Measurements from ENCODE around the gene C10orf90.

Gene C10orf90

DNA sequence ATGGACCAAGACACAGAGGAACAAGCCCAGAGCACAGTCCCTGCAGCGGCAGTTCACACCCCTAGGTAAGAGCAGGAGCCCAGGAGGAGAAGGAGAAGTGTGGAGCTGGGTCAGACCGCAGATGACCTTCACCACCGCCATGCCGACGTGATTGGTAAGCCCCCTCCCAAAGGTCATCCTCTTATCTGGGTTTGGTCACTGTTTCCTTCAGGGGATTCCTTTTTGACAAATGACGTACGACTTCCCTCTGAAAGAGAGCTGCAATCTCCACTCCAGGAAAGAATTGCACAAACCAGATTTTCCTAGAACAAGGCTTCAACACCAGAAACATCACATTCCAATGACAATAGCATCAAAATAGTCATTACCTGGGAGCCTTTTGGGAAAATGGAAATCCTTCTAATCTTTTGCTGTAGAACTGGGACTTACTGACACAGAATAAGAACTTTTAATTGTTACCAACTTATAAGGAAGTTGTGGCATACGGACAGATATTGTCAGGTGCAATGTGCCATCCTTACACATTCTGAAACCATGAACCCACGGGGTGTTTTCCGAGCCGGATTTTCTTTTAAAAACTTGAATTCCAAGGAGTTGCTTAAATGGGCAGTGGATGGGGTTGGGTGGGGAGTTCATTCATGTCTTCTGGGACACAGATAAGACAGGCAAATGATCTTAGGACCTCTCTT, 261.4 kb downstream of the C10orf90 start:
- Histone ChIP-seq H3K4me1 (ENCODE audit: insufficient read depth, poor library complexity, severe bottlenecking) (no peaks in the 10 kb centered on the region), H3K4me3 (ENCODE audit: severe bottlenecking) (no peak overlapping the region), H3K27ac (ENCODE audit: poor library complexity, severe bottlenecking) (no peak overlapping the region), H3K9me3 (ENCODE audit: severe bottlenecking) (no peaks in the 10 kb centered on the region), H3K36me3 (ENCODE audit: low read depth) (no peaks in the 10 kb centered on the region), H3K27me3 (ENCODE audit: insufficient read depth, poor library complexity, severe bottlenecking) (no peaks in the 10 kb centered on the region)
- no peak for ATAC-seq (ENCODE audit: low read depth)
- TF ChIP-seq, protein P1, sequence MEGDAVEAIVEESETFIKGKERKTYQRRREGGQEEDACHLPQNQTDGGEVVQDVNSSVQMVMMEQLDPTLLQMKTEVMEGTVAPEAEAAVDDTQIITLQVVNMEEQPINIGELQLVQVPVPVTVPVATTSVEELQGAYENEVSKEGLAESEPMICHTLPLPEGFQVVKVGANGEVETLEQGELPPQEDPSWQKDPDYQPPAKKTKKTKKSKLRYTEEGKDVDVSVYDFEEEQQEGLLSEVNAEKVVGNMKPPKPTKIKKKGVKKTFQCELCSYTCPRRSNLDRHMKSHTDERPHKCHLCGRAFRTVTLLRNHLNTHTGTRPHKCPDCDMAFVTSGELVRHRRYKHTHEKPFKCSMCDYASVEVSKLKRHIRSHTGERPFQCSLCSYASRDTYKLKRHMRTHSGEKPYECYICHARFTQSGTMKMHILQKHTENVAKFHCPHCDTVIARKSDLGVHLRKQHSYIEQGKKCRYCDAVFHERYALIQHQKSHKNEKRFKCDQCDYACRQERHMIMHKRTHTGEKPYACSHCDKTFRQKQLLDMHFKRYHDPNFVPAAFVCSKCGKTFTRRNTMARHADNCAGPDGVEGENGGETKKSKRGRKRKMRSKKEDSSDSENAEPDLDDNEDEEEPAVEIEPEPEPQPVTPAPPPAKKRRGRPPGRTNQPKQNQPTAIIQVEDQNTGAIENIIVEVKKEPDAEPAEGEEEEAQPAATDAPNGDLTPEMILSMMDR (IDR thresholded peaks at IDR 0.05; ENCODE audit: poor library complexity, severe bottlenecking): no peak
- DNase-seq (ENCODE audit: low spot score): no peak

DNA sequence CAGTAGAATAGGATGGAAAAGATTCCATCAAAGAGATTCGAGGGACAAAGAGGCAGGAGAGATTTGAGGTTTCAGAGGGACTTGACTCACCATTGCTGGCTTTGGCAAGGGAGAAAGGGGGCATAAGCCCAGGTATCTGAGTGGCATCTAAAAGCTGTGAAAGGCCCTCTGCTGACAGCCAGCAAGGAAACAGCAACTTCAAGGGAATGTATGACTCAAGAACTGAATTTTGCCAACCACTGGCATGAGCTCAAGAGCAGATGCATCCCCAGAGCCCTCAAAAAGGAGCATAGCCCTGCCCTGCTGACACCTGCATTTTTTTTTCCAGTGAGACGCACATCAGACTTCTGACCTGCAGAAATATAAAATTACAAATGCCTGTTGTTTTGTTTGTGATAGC, 262.7 kb downstream of the C10orf90 start:
- no peak overlapping the region for H3K4me3 ChIP-seq (ENCODE audit: severe bottlenecking)
- H3K36me3 ChIP-seq (ENCODE audit: low read depth): no peaks in the 10 kb centered on the region
- no peaks in the 10 kb centered on the region for H3K4me1 ChIP-seq (ENCODE audit: insufficient read depth, poor library complexity, severe bottlenecking)
- H3K9me3 ChIP-seq (ENCODE audit: severe bottlenecking): no peaks in the 10 kb centered on the region
- H3K27ac ChIP-seq (ENCODE audit: poor library complexity, severe bottlenecking): no peak overlapping the region
- no peak for DNase-seq (ENCODE audit: low spot score)
- no peak for ATAC-seq (ENCODE audit: low read depth)
- H3K27me3 ChIP-seq (ENCODE audit: insufficient read depth, poor library complexity, severe bottlenecking): no peaks in the 10 kb centered on the region
- TF ChIP-seq, protein P1 (IDR thresholded peaks at IDR 0.05; ENCODE audit: poor library complexity, severe bottlenecking): no peak

DNA sequence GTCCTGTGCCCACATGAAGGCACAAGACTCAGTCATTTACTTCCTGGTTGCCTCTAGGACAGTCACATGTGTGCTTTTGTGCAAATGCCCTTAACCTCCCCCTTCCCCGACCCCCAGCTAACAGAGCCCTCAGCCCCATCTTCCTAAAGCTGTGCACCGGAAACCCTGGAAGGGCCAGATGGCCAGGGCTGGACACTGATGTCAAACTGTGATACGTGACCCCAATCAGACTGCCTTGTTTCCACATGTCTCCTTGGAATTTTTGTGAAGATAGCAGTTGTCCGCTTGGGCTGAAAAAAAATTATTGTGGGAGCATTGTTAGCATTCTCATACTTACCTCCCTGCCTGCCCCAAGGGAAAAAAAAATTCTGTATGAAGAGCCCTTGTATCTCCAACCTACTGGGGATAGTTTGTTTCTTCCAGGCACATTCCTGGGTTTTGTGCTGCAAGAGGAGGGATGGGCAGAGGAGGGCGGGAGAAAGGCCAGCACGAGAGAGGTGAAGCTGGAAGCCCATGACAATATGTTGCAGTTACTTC, 265.2 kb downstream of the C10orf90 start:
- H3K9me3 ChIP-seq (ENCODE audit: severe bottlenecking): no peaks in the 10 kb centered on the region
- no peaks in the 10 kb centered on the region for H3K4me1 ChIP-seq (ENCODE audit: insufficient read depth, poor library complexity, severe bottlenecking)
- TF ChIP-seq, protein P1 (IDR thresholded peaks at IDR 0.05; ENCODE audit: poor library complexity, severe bottlenecking): no peak
- H3K36me3 ChIP-seq (ENCODE audit: low read depth): no peaks in the 10 kb centered on the region
- no peak overlapping the region for H3K27ac ChIP-seq (ENCODE audit: poor library complexity, severe bottlenecking)
- no peak for DNase-seq (ENCODE audit: low spot score)
- ATAC-seq (ENCODE audit: low read depth): no peak
- H3K4me3 ChIP-seq (ENCODE audit: severe bottlenecking): no peak overlapping the region
- H3K27me3 ChIP-seq (ENCODE audit: insufficient read depth, poor library complexity, severe bottlenecking): no peaks in the 10 kb centered on the region

DNA sequence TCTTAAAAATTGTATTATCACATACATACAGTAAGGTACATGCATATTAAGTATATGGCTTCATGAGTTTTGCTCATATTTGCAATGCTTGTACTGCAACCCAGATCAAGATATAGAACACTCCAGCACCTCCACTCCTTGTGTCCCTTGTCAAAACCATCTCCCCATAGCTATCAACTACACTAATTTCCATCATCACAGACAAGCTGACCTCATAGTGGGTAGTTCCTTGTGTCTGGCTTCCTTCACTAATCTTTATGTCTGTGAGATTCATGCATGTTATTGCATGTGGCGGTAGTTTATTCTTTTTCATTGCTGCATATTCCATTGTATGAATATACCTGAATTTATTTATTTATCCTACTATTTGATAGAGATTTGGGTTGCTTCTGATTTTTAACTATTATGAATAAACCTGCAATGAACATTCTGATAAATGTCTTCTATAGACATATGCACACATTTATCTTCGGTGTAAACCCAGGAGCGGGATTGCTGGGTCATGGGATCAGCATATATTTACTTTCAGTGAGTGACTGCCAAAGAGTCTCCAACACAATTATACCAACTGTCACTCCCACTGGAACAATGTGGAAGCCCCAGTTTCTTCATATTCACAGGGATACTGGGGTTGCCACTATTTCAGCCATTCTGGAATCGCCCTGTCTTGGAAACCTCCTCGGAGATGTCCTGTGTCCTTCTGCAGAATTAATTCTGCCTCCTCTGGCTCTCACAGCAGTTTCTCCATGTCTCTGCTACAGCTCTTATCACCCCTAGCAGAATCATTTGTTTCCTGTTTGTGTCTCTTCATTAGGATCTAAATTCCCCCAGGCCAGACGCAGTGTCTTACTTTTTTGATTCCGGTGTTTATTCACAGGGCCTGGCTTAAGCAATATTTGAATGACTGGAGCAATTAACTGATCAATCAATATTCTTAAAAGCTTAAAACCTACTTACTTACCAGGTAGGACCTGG, 267.5 kb downstream of the C10orf90 start:
- H3K27ac ChIP-seq (ENCODE audit: poor library complexity, severe bottlenecking): no peak overlapping the region

More for the DNA sequence above, 267.5 kb downstream of the C10orf90 start:
- H3K4me1 ChIP-seq (ENCODE audit: insufficient read depth, poor library complexity, severe bottlenecking): peaks cover 4% of the 10 kb centered on the region
- no peaks in the 10 kb centered on the region for H3K27me3 ChIP-seq (ENCODE audit: insufficient read depth, poor library complexity, severe bottlenecking)
- no peaks in the 10 kb centered on the region for H3K36me3 ChIP-seq (ENCODE audit: low read depth)
- no peaks in the 10 kb centered on the region for H3K9me3 ChIP-seq (ENCODE audit: severe bottlenecking)
- TF ChIP-seq, protein P1 (IDR thresholded peaks at IDR 0.05; ENCODE audit: poor library complexity, severe bottlenecking): no peak
- no peak for ATAC-seq (ENCODE audit: low read depth)
- no peak overlapping the region for H3K4me3 ChIP-seq (ENCODE audit: severe bottlenecking)
- no peak for DNase-seq (ENCODE audit: low spot score)

All from RWPE2 (cell line).